Breast epithelium (tissue), 3 donors: ENCODE measurements around the gene NAPB.

Experiments
- CTCF ChIP-seq, 3 donors: fragments of 450-650 bp; IDR thresholded peaks; one replicate each; pipeline ENCODE4 v1.5.1; 2016 to 2017; ENCODE audit warnings: antibody characterized with exemption in 3 of 3, mild to moderate bottlenecking in 3 of 3, moderate library complexity in 3 of 3
- POLR2A ChIP-seq: fragments of 450-650 bp; IDR thresholded peaks from one replicate; pipeline ENCODE4 v1.6.1; 2016; ENCODE audit warnings: antibody characterized with exemption, mild to moderate bottlenecking, moderate library complexity
- POLR2AphosphoS5 ChIP-seq, 3 donors: sonication (generic); formaldehyde crosslinking; IDR thresholded peaks; one replicate each; pipeline ENCODE4 v1.6.1; 2017; ENCODE audit warnings: antibody characterized with exemption in 3 of 3

GRCh38 chr20:23441850-23442313 lies 20.6 kb upstream of the NAPB start:
- TF ChIP-seq CTCF (IDR thresholded peaks at IDR 0.05) (peak in 2 of 3 donors; percentile 70 to 81), POLR2AphosphoS5 (IDR thresholded peaks at IDR 0.05) (no peak), POLR2A (no peak)
